Thoracic aorta (tissue), 2 donors: ENCODE data around the gene PDSS2. TPM values are rescaled to one million over a fixed set of nuclear protein-coding genes. Genes with fewer than 3 reads are reported as not detected.
A peak's percentile ranks its signal among the peaks of the same experiment; 100 is the strongest.

Source experiments
- ATAC-seq: fragments of 150-250 bp; one replicate; pipeline ENCODE4 v1.8.0; 2017; ENCODE audit warnings: low read depth; ENCODE audit not compliant: insufficient number of reproducible peaks, low FRiP score
- DNase-seq: peaks from one replicate; pipeline ENCODE4 v3.0.0-alpha.2; 2020; ENCODE audit warnings: low spot score
- H3K27ac ChIP-seq, 2 donors: fragments of 200-600 bp; sonication (generic); 1 replicate in 1 of 2; 2 replicates in 1 of 2; pipeline ENCODE4 v1.5.1; 2016; ENCODE audit warnings: mild to moderate bottlenecking in 2 of 2, moderate library complexity in 2 of 2
- H3K27me3 ChIP-seq: fragments of 200-600 bp; sonication (generic); replicated peaks from 2 replicates; pipeline ENCODE4 v1.6.0; 2016; ENCODE audit warnings: mild to moderate bottlenecking; ENCODE audit not compliant: insufficient read depth
- H3K36me3 ChIP-seq: fragments of 200-600 bp; sonication (generic); one replicate; pipeline ENCODE4 v1.5.1; 2016
- H3K4me1 ChIP-seq, 2 donors: fragments of 200-600 bp; sonication (generic); 1 replicate in 1 of 2; 2 replicates in 1 of 2; pipeline versions ENCODE4 v1.5.1 to v1.6.0; 2016; ENCODE audit warnings: low read depth in 2 of 2, mild to moderate bottlenecking in 1 of 2; ENCODE audit not compliant: control insufficient read depth in 1 of 2
- H3K4me3 ChIP-seq: fragments of 200-600 bp; sonication (generic); 2 replicates; pipeline ENCODE4 v1.5.1; 2016; ENCODE audit warnings: mild to moderate bottlenecking
- H3K9me3 ChIP-seq: fragments of 200-600 bp; sonication (generic); 2 replicates; pipeline ENCODE4 v1.5.1; 2016
- CTCF ChIP-seq: fragments of 200-600 bp; sonication (generic); IDR thresholded peaks from one replicate; pipeline ENCODE4 v1.5.1; 2019; ENCODE audit warnings: antibody characterized with exemption
- total RNA-seq, 2 donors: library from RNA; depleted of rRNA; stranded (reverse); fragments of >200 nt; gene quantifications; one replicate each; pipeline versions ENCODE4 v1.1.0 to v1.2.3, GENCODE V29; 2016

Gene PDSS2
- total RNA-seq, 2 donors from 2014 or later, result 6.9 to 9.9 TPM

- Histone ChIP-seq H3K27me3 (no peaks in the 10 kb centered on the region), H3K4me1 (peaks cover 4 to 20% of the 10 kb centered on the region in 2 donors), H3K27ac (no peak overlapping the region), H3K36me3 (no peaks in the 10 kb centered on the region), H3K9me3 (no peaks in the 10 kb centered on the region), H3K4me3 (peak overlapping the region; percentile 92)
- ATAC-seq, result peak; percentile 53
- TF ChIP-seq CTCF, result peak; percentile 84
- DNase-seq, result peak; percentile 21
Observed at GRCh38 chr6:107114213-107114925, 345.0 kb downstream of the PDSS2 start.

DNA sequence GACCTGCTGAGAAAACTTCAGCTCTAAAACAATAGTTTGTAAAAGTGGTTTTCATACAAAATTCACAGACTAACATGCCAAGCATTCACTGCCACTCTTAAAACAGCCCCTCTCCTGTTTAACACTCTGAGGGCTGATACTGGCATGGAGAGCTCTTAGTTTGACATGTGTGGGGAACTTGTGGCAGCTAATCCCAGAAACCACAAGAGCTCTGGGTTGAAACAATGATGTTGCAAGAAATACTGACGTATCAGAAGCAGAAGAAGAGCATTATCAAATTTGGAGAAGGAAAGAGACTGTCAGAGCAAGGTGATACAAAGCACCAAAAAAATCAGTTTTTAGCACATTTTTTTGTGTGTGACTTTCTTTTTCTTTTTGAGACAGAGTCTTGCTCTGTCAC lies 349.2 kb downstream of the PDSS2 start:
- no peak overlapping the region for H3K4me3 ChIP-seq
- no peaks in the 10 kb centered on the region for H3K27me3 ChIP-seq
- TF ChIP-seq CTCF, result no peak
- no peaks in the 10 kb centered on the region for H3K9me3 ChIP-seq
- no peaks in the 10 kb centered on the region for H3K36me3 ChIP-seq
- DNase-seq, result no peak
- H3K27ac ChIP-seq, result no peak overlapping the region
- no peak for ATAC-seq
- peaks cover 4 to 8% of the 10 kb centered on the region in 2 donors for H3K4me1 ChIP-seq

DNA sequence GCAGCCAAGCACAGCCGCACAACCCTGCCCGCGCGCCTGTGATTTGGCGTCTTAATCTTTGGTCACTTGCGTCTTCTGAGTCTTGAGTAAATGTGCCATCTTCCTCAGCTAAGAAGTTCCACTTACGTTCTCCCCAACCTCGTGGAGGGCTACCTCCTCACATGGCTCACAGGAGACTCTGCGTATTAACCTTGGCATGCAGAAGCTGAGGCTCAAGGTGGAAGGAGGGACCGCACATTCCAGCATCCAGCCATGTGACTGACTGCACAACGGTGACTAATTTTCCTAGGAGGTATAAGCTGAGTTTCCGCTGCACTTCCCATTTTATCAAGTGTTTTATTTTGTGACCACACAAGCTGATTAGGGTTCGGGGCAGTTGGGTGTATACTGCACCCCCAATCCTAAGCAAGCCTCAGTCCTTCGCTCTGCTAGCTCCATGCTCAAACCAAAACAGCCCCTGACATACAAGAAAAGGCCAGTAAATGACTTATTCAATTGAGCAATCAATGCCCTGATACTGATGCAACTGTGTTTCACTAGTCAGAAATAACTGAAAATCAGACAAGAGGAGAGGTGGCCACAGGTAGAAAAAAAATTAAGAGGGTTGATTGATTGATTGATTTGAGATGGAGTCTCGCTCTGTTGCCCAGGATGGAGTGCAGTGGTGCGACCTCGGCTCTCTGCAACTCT lies 351.0 kb downstream of the PDSS2 start:
- Histone ChIP-seq H3K9me3 (no peaks in the 10 kb centered on the region), H3K27ac (no peak overlapping the region), H3K36me3 (no peaks in the 10 kb centered on the region), H3K4me1 (peaks cover 0 to 2% of the 10 kb centered on the region in 2 donors), H3K4me3 (no peak overlapping the region), H3K27me3 (no peaks in the 10 kb centered on the region)
- ATAC-seq (no peak), DNase-seq (no peak)
- no peak for TF ChIP-seq CTCF

DNA sequence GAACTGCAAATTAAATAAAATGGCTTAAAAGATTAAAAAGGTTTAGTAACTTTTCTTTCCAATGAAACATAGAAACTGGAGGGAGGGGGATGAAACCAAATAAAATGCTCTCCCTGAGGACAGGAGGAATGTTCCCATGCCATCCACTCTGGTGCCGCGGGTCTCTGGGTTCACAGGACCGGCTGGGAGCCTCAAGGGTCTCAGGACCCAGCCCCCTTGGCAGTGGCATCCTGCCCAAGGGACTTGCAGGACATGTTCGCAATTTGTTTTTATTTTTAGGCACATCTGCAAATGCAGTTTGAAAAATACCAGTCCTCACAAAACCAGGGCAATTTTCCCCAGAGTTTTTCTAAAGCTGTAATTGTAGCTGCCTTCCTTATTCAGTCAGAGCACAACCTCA lies 351.6 kb downstream of the PDSS2 start:
- Histone ChIP-seq H3K27me3 (no peaks in the 10 kb centered on the region), H3K9me3 (no peaks in the 10 kb centered on the region), H3K4me3 (no peak overlapping the region), H3K36me3 (no peaks in the 10 kb centered on the region), H3K4me1 (no peaks in the 10 kb centered on the region), H3K27ac (no peak overlapping the region)
- no peak for ATAC-seq
- TF ChIP-seq CTCF, result no peak
- DNase-seq, result no peak

DNA sequence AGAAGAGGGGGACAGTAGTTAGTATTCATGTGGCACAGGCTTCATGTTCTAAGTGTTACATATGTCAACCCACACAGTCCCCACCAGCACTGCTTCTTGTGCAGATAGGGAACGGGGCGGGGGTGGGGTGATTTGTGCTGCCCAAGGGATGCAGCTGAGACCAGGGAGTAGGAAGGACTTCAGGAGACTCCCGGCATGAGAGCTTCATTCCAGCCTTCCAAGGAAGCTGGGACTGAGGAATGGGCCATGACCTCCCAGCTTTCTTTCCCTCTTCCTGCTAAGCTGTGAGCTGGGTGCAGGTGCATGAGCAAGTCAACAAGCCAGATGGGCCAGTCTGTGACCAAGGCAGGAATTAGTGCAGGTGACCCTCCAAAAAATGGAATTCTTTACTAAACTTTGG lies 353.2 kb downstream of the PDSS2 start:
- no peak for DNase-seq
- H3K27ac ChIP-seq, result no peak overlapping the region

More for the DNA sequence above, 353.2 kb downstream of the PDSS2 start:
- ATAC-seq, result no peak
- no peaks in the 10 kb centered on the region for H3K36me3 ChIP-seq
- H3K9me3 ChIP-seq, result no peaks in the 10 kb centered on the region
- H3K27me3 ChIP-seq, result no peaks in the 10 kb centered on the region
- no peaks in the 10 kb centered on the region for H3K4me1 ChIP-seq
- no peak overlapping the region for H3K4me3 ChIP-seq
- TF ChIP-seq CTCF, result no peak
